Esophagus squamous epithelium (tissue), 4 donors: ENCODE data around the gene CCDC146.

Experiments used
- CTCF ChIP-seq, 6 experiments: fragments of 450-650 bp in 4 of 6; fragments of 200-600 bp in 2 of 6; sonication (generic) in 2 of 6; IDR thresholded peaks; one replicate each; pipeline ENCODE4 v1.5.1; 2016 to 2019; ENCODE audit warnings: antibody characterized with exemption in 6 of 6, mild to moderate bottlenecking in 4 of 6, moderate library complexity in 4 of 6
- POLR2A ChIP-seq, 4 donors: fragments of 450-650 bp; IDR thresholded peaks; one replicate each; pipeline ENCODE4 v1.6.1; 2017; ENCODE audit warnings: antibody characterized with exemption in 4 of 4, mild to moderate bottlenecking in 4 of 4, moderate library complexity in 3 of 4

- TF ChIP-seq CTCF (IDR thresholded peaks at IDR 0.05) = no peak
- TF ChIP-seq POLR2A (IDR thresholded peaks at IDR 0.05) = no peak
Measured at GRCh38 chr7:77330169-77330882, 207.9 kb downstream of the CCDC146 start.
